Lower leg skin (tissue), 4 donors: ENCODE results near the gene TP53RK. TPM values are rescaled to one million over a fixed set of nuclear protein-coding genes. Genes with fewer than 3 reads are reported as not detected.

Source experiments
- DNase-seq, 2 donors: peaks; one replicate each; pipeline ENCODE4 v3.0.0-alpha.2; 2019; ENCODE audit warnings: low spot score in 2 of 2
- H3K4me3 ChIP-seq: fragments of 200-600 bp; sonication (generic); 2 replicates; pipeline ENCODE4 v1.5.1; 2017; ENCODE audit warnings: mild to moderate bottlenecking, low read depth; ENCODE audit not compliant: poor library complexity, severe bottlenecking
- CTCF ChIP-seq, 3 donors: fragments of 450-650 bp; IDR thresholded peaks; one replicate each; pipeline ENCODE4 v1.5.1; 2016; ENCODE audit warnings: antibody characterized with exemption in 3 of 3, mild to moderate bottlenecking in 3 of 3, moderate library complexity in 2 of 3
- POLR2A ChIP-seq, 2 donors: fragments of 450-650 bp; IDR thresholded peaks; one replicate each; pipeline ENCODE4 v1.6.1; 2016 to 2017; ENCODE audit warnings: antibody characterized with exemption in 2 of 2, mild to moderate bottlenecking in 1 of 2, moderate library complexity in 1 of 2
- WGBS, 2 donors: methylation state at CpG; one replicate each; pipeline ENCODE4 v1.1.5; 2018; 5-methylcytosine and 5-hydroxymethylcytosine counted together
- intact Hi-C: fragments of 100-400 bp; cut with DNase I; formaldehyde crosslinking; loops from one replicate; pipeline ENCODE4 v1.15.0; 2023; ENCODE audit warnings: low total_unique reads
- total RNA-seq, 4 donors: library from RNA; depleted of rRNA; stranded (reverse); fragments of >200 nt; gene quantifications; one replicate each; pipeline ENCODE4 v1.1.0, GENCODE V29; 2016

The TP53RK gene
- total RNA-seq, 4 donors from 2014 or later, result 19.5 to 28.6 (median 24.0) TPM

DNA sequence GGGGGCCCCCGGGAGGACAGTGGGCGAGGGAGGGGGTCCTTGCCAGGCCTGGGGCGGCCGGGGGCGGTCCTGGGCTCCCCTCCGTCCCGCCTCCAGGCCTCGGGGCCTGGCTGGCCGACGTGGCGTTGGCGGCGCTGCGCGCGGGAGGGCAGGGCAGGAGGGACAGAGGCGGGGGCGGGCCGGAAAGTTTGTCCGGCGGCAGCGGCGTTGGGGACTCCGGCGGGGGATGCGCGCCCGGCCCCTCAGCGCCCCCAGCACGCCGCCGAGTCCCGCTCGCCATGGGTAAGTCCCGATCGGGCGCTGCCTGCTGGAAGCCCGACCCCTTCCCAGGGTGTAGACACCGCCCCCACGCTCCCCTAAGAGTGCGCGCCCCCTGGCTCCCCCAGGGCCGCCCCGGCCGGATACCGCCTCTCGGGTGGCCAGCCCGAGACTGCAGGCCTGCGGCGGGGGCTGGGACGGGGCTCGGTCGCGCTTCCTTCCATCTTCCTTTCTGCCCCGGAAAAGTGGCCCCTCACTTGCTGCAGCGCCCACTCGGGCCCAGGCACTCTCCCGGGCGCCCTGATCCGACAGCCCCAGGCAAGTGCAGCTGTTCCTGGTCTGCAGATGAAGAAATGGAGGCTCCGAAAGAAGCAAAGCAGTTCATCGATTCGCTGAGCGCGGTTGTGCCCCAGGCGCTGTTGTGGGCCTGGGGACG, 20.4 kb upstream of the TP53RK start, which contains the start of gene SLC2A10:
Gene SLC2A10, plus strand, starts transcription at position 191 of the 694 bp plus-strand sequence. Its CDS starts 88 bp downstream, at position 279.
- TF ChIP-seq POLR2A (IDR thresholded peaks at IDR 0.05), result no peak
- no peak for TF ChIP-seq CTCF (IDR thresholded peaks at IDR 0.05)
- DNase-seq, result peak in 1 of 2 donors; percentile 94
- intact Hi-C loops, result no loop called here
- peak within 1 kb of the TSS; percentile 41 for H3K4me3 ChIP-seq
- 2 to 12% methylated on average over 13 to 57 of the region's 67 CpGs for WGBS, 2 donors

GRCh38 chr20:46709055-46709458, 19.8 kb upstream of the TP53RK start:
- no peak for DNase-seq
- intact Hi-C loops, result no loop called here
- 50 to 56% methylated on average over 13 of the region's 13 CpGs for WGBS, 2 donors
- TF ChIP-seq POLR2A (IDR thresholded peaks at IDR 0.05) (no peak), CTCF (IDR thresholded peaks at IDR 0.05) (no peak)
- H3K4me3 ChIP-seq, result no peak overlapping the region

GRCh38 chr20:46708172-46708860, 19.1 kb upstream of the TP53RK start:
- H3K4me3 ChIP-seq, result no peak overlapping the region
- no peak for TF ChIP-seq CTCF (IDR thresholded peaks at IDR 0.05)
- TF ChIP-seq POLR2A (IDR thresholded peaks at IDR 0.05), result no peak
- 66 to 67% methylated on average over 8 of the region's 8 CpGs for WGBS, 2 donors
- peak in 1 of 2 donors; percentile 85 for DNase-seq
- intact Hi-C loops, result no loop called here

DNA sequence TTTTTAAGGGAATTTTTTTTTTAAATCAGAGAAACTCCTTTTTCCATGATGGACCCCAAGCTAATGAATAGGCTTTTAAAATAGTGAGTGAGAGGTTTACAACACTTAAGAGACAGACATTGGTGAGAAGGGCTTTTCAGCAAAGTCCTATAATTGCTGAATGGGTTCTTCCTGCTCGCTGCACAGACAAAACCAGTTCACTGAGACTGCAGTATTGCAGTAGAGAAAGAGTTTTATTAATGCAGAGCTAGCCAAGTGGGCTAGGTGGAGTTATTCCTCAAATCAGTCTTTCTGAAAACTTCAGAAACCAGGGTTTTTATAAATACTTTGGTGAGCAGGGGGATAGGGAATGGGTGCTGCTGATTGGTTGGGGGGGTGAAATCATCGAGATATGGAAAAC, 17.0 kb upstream of the TP53RK start:
- WGBS, 2 donors, result 97 to 98% methylated on average over 2 of the region's 2 CpGs
- no peak overlapping the region for H3K4me3 ChIP-seq
- intact Hi-C loops, result no loop called here
- TF ChIP-seq POLR2A (IDR thresholded peaks at IDR 0.05) (no peak), CTCF (IDR thresholded peaks at IDR 0.05) (no peak)
- DNase-seq, result peak in 1 of 2 donors; percentile 21

DNA sequence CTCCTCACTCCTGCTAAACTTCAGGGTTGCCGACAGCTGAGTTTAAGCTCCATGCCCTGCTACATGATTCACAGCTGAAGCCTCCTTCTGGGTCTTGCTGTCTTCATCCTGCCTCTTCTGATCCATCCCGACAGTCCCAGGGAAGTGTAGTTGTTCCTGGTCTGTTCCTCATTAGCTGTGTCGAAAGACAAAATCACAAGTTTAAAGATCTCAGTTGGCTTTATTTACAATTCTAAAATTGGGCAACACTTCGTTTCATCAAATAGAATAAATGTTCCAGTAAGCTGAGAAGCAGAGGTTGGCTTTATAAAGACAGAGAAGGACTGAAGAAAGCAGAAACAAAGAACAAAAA, 16.1 kb upstream of the TP53RK start:
- H3K4me3 ChIP-seq, result no peak overlapping the region
- peak; percentile 55 to 78 for DNase-seq
- WGBS, 2 donors, result 56 to 61% methylated on average over 4 of the region's 4 CpGs
- intact Hi-C loops, result no loop called here
- no peak for TF ChIP-seq POLR2A (IDR thresholded peaks at IDR 0.05)
- TF ChIP-seq CTCF (IDR thresholded peaks at IDR 0.05), result no peak
